ENCODE data around the gene MTMR3.

MTMR3 gene

DNA sequence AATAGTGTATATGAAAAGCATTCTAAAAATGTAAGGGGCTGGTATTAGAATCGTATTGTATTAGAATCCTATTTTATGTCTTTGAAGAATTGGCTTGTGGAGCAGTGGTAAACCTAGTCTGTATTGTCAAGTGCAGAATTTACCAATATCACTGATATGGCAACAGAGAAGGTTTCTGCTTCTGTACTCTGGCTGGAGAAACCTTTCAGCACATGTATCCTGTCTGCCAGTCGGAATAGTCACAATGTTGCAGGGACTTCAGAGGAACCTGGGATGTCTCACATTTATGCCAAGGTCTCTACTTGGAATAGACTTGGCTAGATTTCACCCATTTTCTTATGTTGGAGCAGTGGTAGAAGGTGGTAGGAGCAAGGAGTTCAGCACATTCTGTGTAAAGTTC is 4.4 kb downstream of the MTMR3 start:
- Histone ChIP-seq H3K18ac (ENCODE audit: low read depth in 1 of 2, low read length in 2 of 2) (no peak overlapping the region), H3K27me3 (ENCODE audit: control insufficient read depth in 1 of 2, insufficient read depth in 1 of 2, low read length in 2 of 2) (no peaks in the 10 kb centered on the region), H3K4me2 (ENCODE audit: low read length, poor library complexity, severe bottlenecking) (no peak overlapping the region), H3K9ac (ENCODE audit: low read length) (no peak overlapping the region), H4K91ac (ENCODE audit: low read length) (no peak overlapping the region), H2BK12ac (ENCODE audit: low read length in 2 of 2) (no peak overlapping the region), H4K8ac (ENCODE audit: low read length) (no peak overlapping the region), H3K79me1 (replicated peaks; ENCODE audit: low read length, poor library complexity, severe bottlenecking) (peaks cover 3% of the 10 kb centered on the region), H2AK5ac (ENCODE audit: low read length, severe bottlenecking) (no peak overlapping the region), H3K4me1 (ENCODE audit: control insufficient read depth, insufficient read depth, low read depth, low read length) (peaks cover 2% of the 10 kb centered on the region), H3K27ac (ENCODE audit: low read length, poor library complexity, severe bottlenecking) (no peak overlapping the region), H3K14ac (ENCODE audit: low read length in 2 of 2) (no peak overlapping the region), H2BK5ac (ENCODE audit: low read depth, low read length, poor library complexity, severe bottlenecking) (no peak overlapping the region), H3K9me3 (ENCODE audit: control insufficient read depth, low read length) (no peaks in the 10 kb centered on the region), H2BK15ac (ENCODE audit: low read depth, poor library complexity, severe bottlenecking) (no peak overlapping the region), H3K36me3 (ENCODE audit: control insufficient read depth in 1 of 2, insufficient read depth in 2 of 2, low read depth in 1 of 2, low read length in 2 of 2) (no peaks in the 10 kb centered on the region), H3K4me3 (ENCODE audit: insufficient read depth in 1 of 2, low read depth in 1 of 2, low read length in 2 of 2) (no peak overlapping the region), H2AFZ (ENCODE audit: low read depth, low read length) (no peak overlapping the region), H3K23ac (ENCODE audit: low read length in 2 of 2) (no peak overlapping the region), H3K4ac (ENCODE audit: low read depth in 1 of 2, low read length in 2 of 2) (no peak overlapping the region), H2BK120ac (ENCODE audit: low read depth, low read length) (no peak overlapping the region)
- WGBS = 88% methylated on average over 2 of the region's 2 CpGs
- no peak for DNase-seq

DNA sequence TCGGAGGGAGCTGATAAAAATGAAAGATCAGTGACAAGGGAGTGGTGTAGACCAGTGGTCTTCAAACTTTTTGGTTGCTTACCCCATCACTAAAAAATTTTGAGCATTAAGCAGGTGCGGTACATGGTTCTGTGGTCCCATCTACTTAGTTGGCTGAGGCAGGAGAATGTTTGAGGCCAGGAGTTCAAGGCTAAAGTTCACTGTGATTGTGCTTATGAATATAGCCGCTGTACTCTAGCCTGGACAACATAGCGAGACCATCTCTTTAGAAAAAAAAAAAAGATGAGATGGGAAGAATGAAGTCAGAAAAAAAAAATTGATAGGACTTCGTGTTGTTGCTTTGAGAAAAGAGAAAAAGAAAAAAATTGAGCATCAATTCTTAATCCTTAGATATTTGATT is 7.8 kb downstream of the MTMR3 start:
- peaks cover 2% of the 10 kb centered on the region for H3K4me1 ChIP-seq (ENCODE audit: control insufficient read depth, insufficient read depth, low read depth, low read length)
- no peak overlapping the region for H2AK5ac ChIP-seq (ENCODE audit: low read length, severe bottlenecking)
- H2BK12ac ChIP-seq (ENCODE audit: low read length in 2 of 2) = no peak overlapping the region
- no peak overlapping the region for H3K4me2 ChIP-seq (ENCODE audit: low read length, poor library complexity, severe bottlenecking)
- no peak overlapping the region for H4K91ac ChIP-seq (ENCODE audit: low read length)
- H2BK120ac ChIP-seq (ENCODE audit: low read depth, low read length) = no peak overlapping the region
- no peak overlapping the region for H2BK5ac ChIP-seq (ENCODE audit: low read depth, low read length, poor library complexity, severe bottlenecking)
- H3K4ac ChIP-seq (ENCODE audit: low read depth in 1 of 2, low read length in 2 of 2) = no peak overlapping the region
- H3K9me3 ChIP-seq (ENCODE audit: control insufficient read depth, low read length) = no peaks in the 10 kb centered on the region
- peaks cover 6% of the 10 kb centered on the region for H3K79me1 ChIP-seq (replicated peaks; ENCODE audit: low read length, poor library complexity, severe bottlenecking)
- DNase-seq = no peak
- no peak overlapping the region for H3K27ac ChIP-seq (ENCODE audit: low read length, poor library complexity, severe bottlenecking)
- no peaks in the 10 kb centered on the region for H3K36me3 ChIP-seq (ENCODE audit: control insufficient read depth in 1 of 2, insufficient read depth in 2 of 2, low read depth in 1 of 2, low read length in 2 of 2)
- no peak overlapping the region for H3K4me3 ChIP-seq (ENCODE audit: insufficient read depth in 1 of 2, low read depth in 1 of 2, low read length in 2 of 2)
- H3K23ac ChIP-seq (ENCODE audit: low read length in 2 of 2) = no peak overlapping the region
- no peak overlapping the region for H3K18ac ChIP-seq (ENCODE audit: low read depth in 1 of 2, low read length in 2 of 2)
- H3K27me3 ChIP-seq (ENCODE audit: control insufficient read depth in 1 of 2, insufficient read depth in 1 of 2, low read length in 2 of 2) = no peaks in the 10 kb centered on the region
- 99% methylated on average over 3 of the region's 5 CpGs for WGBS
- no peak overlapping the region for H3K9ac ChIP-seq (ENCODE audit: low read length)
- no peak overlapping the region for H2AFZ ChIP-seq (ENCODE audit: low read depth, low read length)
- H2BK15ac ChIP-seq (ENCODE audit: low read depth, poor library complexity, severe bottlenecking) = no peak overlapping the region
- H4K8ac ChIP-seq (ENCODE audit: low read length) = no peak overlapping the region
- H3K14ac ChIP-seq (ENCODE audit: low read length in 2 of 2) = no peak overlapping the region

DNA sequence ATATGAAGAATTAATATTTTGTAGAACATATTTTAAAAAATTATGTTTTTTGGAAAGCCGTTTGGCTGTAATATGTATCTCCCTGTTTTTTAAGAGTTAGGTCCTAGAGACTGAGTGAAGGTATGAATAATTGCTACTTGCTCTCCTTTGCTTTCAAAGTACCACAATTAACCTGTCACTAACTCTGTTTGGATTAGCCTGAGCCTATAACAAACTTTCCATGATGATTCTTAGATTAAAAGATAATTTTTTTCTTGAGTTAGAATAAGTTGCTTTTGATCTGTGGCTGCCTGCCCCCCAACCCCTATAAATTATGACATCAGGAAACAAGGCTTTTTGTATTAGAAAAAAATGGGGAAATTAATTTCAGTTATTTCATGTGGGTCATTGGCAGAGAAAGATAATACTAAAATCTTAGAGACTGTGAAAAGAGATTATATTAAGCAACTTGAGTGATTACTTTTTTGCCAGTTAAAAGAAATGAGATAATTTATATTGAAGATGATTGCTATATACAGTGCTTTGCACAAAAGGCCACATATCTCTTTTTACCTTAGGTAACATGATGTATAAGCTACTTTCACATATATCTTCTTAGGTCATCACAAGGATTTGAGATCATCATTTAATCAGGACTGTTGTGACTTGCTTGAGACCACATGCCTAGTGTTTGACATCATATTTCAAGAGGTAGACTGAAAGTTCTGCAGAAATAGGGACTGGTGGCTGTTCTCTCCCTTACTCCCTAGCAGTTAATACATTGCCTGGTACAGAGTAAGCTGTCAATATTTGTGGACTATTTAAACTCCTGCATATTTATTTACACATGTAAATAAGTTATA is 9.6 kb downstream of the MTMR3 start:
- H3K4me3 ChIP-seq (ENCODE audit: insufficient read depth in 1 of 2, low read depth in 1 of 2, low read length in 2 of 2) = no peak overlapping the region
- H3K4me1 ChIP-seq (ENCODE audit: control insufficient read depth, insufficient read depth, low read depth, low read length) = peaks cover 3% of the 10 kb centered on the region
- no peaks in the 10 kb centered on the region for H3K9me3 ChIP-seq (ENCODE audit: control insufficient read depth, low read length)
- no peak overlapping the region for H3K4me2 ChIP-seq (ENCODE audit: low read length, poor library complexity, severe bottlenecking)
- no peaks in the 10 kb centered on the region for H3K27me3 ChIP-seq (ENCODE audit: control insufficient read depth in 1 of 2, insufficient read depth in 1 of 2, low read length in 2 of 2)
- H3K18ac ChIP-seq (ENCODE audit: low read depth in 1 of 2, low read length in 2 of 2) = no peak overlapping the region
- no peak overlapping the region for H4K8ac ChIP-seq (ENCODE audit: low read length)
- H2AFZ ChIP-seq (ENCODE audit: low read depth, low read length) = no peak overlapping the region
- H2BK120ac ChIP-seq (ENCODE audit: low read depth, low read length) = no peak overlapping the region
- no peak overlapping the region for H2BK15ac ChIP-seq (ENCODE audit: low read depth, poor library complexity, severe bottlenecking)
- H3K9ac ChIP-seq (ENCODE audit: low read length) = no peak overlapping the region
- H3K23ac ChIP-seq (ENCODE audit: low read length in 2 of 2) = no peak overlapping the region
- no CpG with 5 or more reads among the region's 1 CpG for WGBS
- no peak overlapping the region for H3K4ac ChIP-seq (ENCODE audit: low read depth in 1 of 2, low read length in 2 of 2)
- H3K27ac ChIP-seq (ENCODE audit: low read length, poor library complexity, severe bottlenecking) = no peak overlapping the region
- H4K91ac ChIP-seq (ENCODE audit: low read length) = no peak overlapping the region
- peaks cover 11% of the 10 kb centered on the region for H3K79me1 ChIP-seq (replicated peaks; ENCODE audit: low read length, poor library complexity, severe bottlenecking)
- no peaks in the 10 kb centered on the region for H3K36me3 ChIP-seq (ENCODE audit: control insufficient read depth in 1 of 2, insufficient read depth in 2 of 2, low read depth in 1 of 2, low read length in 2 of 2)
- no peak overlapping the region for H3K14ac ChIP-seq (ENCODE audit: low read length in 2 of 2)
- DNase-seq = no peak
- no peak overlapping the region for H2AK5ac ChIP-seq (ENCODE audit: low read length, severe bottlenecking)
- H2BK5ac ChIP-seq (ENCODE audit: low read depth, low read length, poor library complexity, severe bottlenecking) = no peak overlapping the region
- no peak overlapping the region for H2BK12ac ChIP-seq (ENCODE audit: low read length in 2 of 2)

DNA sequence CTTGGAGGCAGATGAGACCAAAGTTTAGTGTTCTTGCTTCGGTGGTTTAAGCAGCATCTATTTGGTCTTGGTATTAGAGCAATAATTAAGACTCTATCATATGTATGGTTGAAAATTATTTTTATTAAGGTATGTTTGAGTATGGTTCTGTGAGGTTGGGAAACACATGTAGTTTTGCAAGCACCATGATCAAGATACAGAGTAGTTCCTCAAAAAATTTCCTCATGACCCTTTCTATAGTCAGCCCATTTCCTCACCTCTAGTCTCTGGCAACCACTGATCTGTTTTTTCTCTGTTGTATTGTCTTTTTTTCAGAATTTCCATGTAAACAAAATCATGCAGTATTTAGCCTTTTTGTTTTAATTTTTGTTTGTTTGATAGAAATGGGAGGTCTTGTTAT is 18.4 kb downstream of the MTMR3 start:
- Histone ChIP-seq H3K14ac (ENCODE audit: low read length in 2 of 2) (no peak overlapping the region), H4K91ac (ENCODE audit: low read length) (no peak overlapping the region), H2BK5ac (ENCODE audit: low read depth, low read length, poor library complexity, severe bottlenecking) (no peak overlapping the region), H2BK12ac (ENCODE audit: low read length in 2 of 2) (no peak overlapping the region), H2AK5ac (ENCODE audit: low read length, severe bottlenecking) (no peak overlapping the region), H4K8ac (ENCODE audit: low read length) (no peak overlapping the region), H3K4me3 (ENCODE audit: insufficient read depth in 1 of 2, low read depth in 1 of 2, low read length in 2 of 2) (no peak overlapping the region), H3K79me1 (replicated peaks; ENCODE audit: low read length, poor library complexity, severe bottlenecking) (peaks cover 13% of the 10 kb centered on the region), H3K18ac (ENCODE audit: low read depth in 1 of 2, low read length in 2 of 2) (no peak overlapping the region), H3K9ac (ENCODE audit: low read length) (no peak overlapping the region), H3K27me3 (ENCODE audit: control insufficient read depth in 1 of 2, insufficient read depth in 1 of 2, low read length in 2 of 2) (no peaks in the 10 kb centered on the region), H3K23ac (ENCODE audit: low read length in 2 of 2) (no peak overlapping the region), H3K9me3 (ENCODE audit: control insufficient read depth, low read length) (no peaks in the 10 kb centered on the region), H2BK120ac (ENCODE audit: low read depth, low read length) (no peak overlapping the region), H3K4me2 (ENCODE audit: low read length, poor library complexity, severe bottlenecking) (no peak overlapping the region), H3K36me3 (ENCODE audit: control insufficient read depth in 1 of 2, insufficient read depth in 2 of 2, low read depth in 1 of 2, low read length in 2 of 2) (no peaks in the 10 kb centered on the region), H3K4ac (ENCODE audit: low read depth in 1 of 2, low read length in 2 of 2) (no peak overlapping the region), H3K4me1 (ENCODE audit: control insufficient read depth, insufficient read depth, low read depth, low read length) (peaks cover 3% of the 10 kb centered on the region), H3K27ac (ENCODE audit: low read length, poor library complexity, severe bottlenecking) (no peak overlapping the region), H2AFZ (ENCODE audit: low read depth, low read length) (no peak overlapping the region), H2BK15ac (ENCODE audit: low read depth, poor library complexity, severe bottlenecking) (no peak overlapping the region)
- WGBS = 100% methylated on average over 1 of the region's 1 CpG
- DNase-seq = no peak

Data from mesenchymal stem cell (in vitro differentiated cells and primary cell).